ENCODE results near the gene CLASRP. TPM values are rescaled to one million over a fixed set of nuclear protein-coding genes. Genes with fewer than 3 reads are reported as not detected.

CLASRP gene
- total RNA-seq, 2 experiments from 2014 or later: 89.6 to 98.4 TPM

- Mint-ChIP-seq H3K27me3 (no peaks in the 10 kb centered on the region), H3K9me3 (no peaks in the 10 kb centered on the region), H3K4me1 (ENCODE audit: low read depth) (peaks cover 42% of the 10 kb centered on the region), H3K4me3 (peak overlapping the region; percentile 96), H3K36me3 (peaks cover 14% of the 10 kb centered on the region), H3K27ac (peak overlapping the region; percentile 76)
- CTCF ChIA-PET: interaction anchor here (0.7 to 1.3 kb wide), 5 partner anchors 9 to 40 kb away, joined by 3 to 5 read pairs (median 3); partner anchors contain the start of gene CLASRP
- POLR2A ChIA-PET: interaction anchor here (0.6 to 2.5 kb wide), 7 partner anchors 9 to 99 kb away, joined by 3 to 22 read pairs (median 3); partner anchors contain the start of genes PPP1R37 and TRAPPC6A
- intact Hi-C loops (cut with micrococcal nuclease): loop anchor here (1.0 to 5.0 kb wide), 3 partner anchors 13 to 170 kb away; partner anchors contain the start of genes BLOC1S3 and TRAPPC6A
- no peak for DNase-seq
Measured at GRCh38 chr19:45078390-45079062, 39.7 kb downstream of the CLASRP start.

- Mint-ChIP-seq H3K4me1 (ENCODE audit: low read depth) (peaks cover 42% of the 10 kb centered on the region), H3K36me3 (peaks cover 14% of the 10 kb centered on the region), H3K27ac (peak within 1 kb of the TSS; percentile 76), H3K4me3 (peak within 1 kb of the TSS; percentile 96), H3K9me3 (no peaks in the 10 kb centered on the region), H3K27me3 (no peaks in the 10 kb centered on the region)
- intact Hi-C loops (cut with micrococcal nuclease): loop anchor here (1.0 to 5.0 kb wide), 3 partner anchors 12 to 169 kb away; partner anchors contain the start of genes BLOC1S3 and TRAPPC6A
- DNase-seq: peak; percentile 88
- POLR2A ChIA-PET: interaction anchor here (0.8 to 2.5 kb wide), 8 partner anchors 8 to 98 kb away, joined by 3 to 22 read pairs (median 4); partner anchors contain the start of genes CLASRP, PPP1R37 and TRAPPC6A
- CTCF ChIA-PET: interaction anchor here (0.7 to 1.3 kb wide), 7 partner anchors 8 to 91 kb away, joined by 3 to 6 read pairs (median 3); partner anchors contain the start of gene CLASRP
Measured at GRCh38 chr19:45079063-45079910, 40.4 kb downstream of the CLASRP start, which contains the start of gene GEMIN7. Gene GEMIN7 (plus strand): TSS chr19:45079260. CDS start chr19:45090115, 10,855 bp downstream.

GRCh38 chr19:45079911-45080370 is 41.1 kb downstream of the CLASRP start:
- POLR2A ChIA-PET: interaction anchor here (0.8 to 2.5 kb wide), 4 partner anchors 12 to 98 kb away, joined by 3 to 22 read pairs (median 4); partner anchors contain the start of genes CLASRP, PPP1R37 and TRAPPC6A
- H3K27ac Mint-ChIP-seq: peak overlapping the region; percentile 76
- intact Hi-C loops (cut with micrococcal nuclease): loop anchor here (1.0 to 5.0 kb wide), 4 partner anchors 11 to 168 kb away; partner anchors contain the start of genes BLOC1S3 and TRAPPC6A

GRCh38 chr19:45082170-45082569 is 43.3 kb downstream of the CLASRP start:
- peak overlapping the region; percentile 1 for H3K4me3 Mint-ChIP-seq

More at GRCh38 chr19:45079911-45080370, 41.1 kb downstream of the CLASRP start:
- Mint-ChIP-seq H3K4me3 (peak overlapping the region; percentile 96), H3K9me3 (no peaks in the 10 kb centered on the region), H3K27me3 (no peaks in the 10 kb centered on the region), H3K36me3 (peaks cover 14% of the 10 kb centered on the region), H3K4me1 (ENCODE audit: low read depth) (peaks cover 38% of the 10 kb centered on the region)
- no peak for DNase-seq
- CTCF ChIA-PET: interaction anchor here (1.0 to 1.3 kb wide), 2 partner anchors 20 to 91 kb away, joined by 4 to 6 read pairs; no protein-coding TSS in a partner anchor

GRCh38 chr19:45086480-45086879 is 47.6 kb downstream of the CLASRP start:
- intact Hi-C loops (cut with micrococcal nuclease): no loop called here
- Mint-ChIP-seq H3K27ac (peak overlapping the region; percentile 24), H3K4me1 (ENCODE audit: low read depth) (peaks cover 28% of the 10 kb centered on the region), H3K36me3 (peaks cover 29% of the 10 kb centered on the region), H3K27me3 (no peaks in the 10 kb centered on the region), H3K4me3 (no peak overlapping the region), H3K9me3 (no peaks in the 10 kb centered on the region)
- ChIA-PET POLR2A (no interaction called here), CTCF (no interaction called here)
- no peak for DNase-seq

More at GRCh38 chr19:45082170-45082569, 43.3 kb downstream of the CLASRP start:
- no peak for DNase-seq
- H3K36me3 Mint-ChIP-seq: peaks cover 19% of the 10 kb centered on the region
- peaks cover 38% of the 10 kb centered on the region for H3K4me1 Mint-ChIP-seq (ENCODE audit: low read depth)
- intact Hi-C loops (cut with micrococcal nuclease): no loop called here
- no peaks in the 10 kb centered on the region for H3K27me3 Mint-ChIP-seq
- H3K27ac Mint-ChIP-seq: no peak overlapping the region
- ChIA-PET CTCF (no interaction called here), POLR2A (no interaction called here)
- H3K9me3 Mint-ChIP-seq: no peaks in the 10 kb centered on the region

- Mint-ChIP-seq H3K36me3 (peaks cover 24% of the 10 kb centered on the region), H3K27me3 (no peaks in the 10 kb centered on the region), H3K27ac (peak overlapping the region; percentile 84), H3K4me3 (no peak overlapping the region), H3K9me3 (no peaks in the 10 kb centered on the region), H3K4me1 (ENCODE audit: low read depth) (peaks cover 21% of the 10 kb centered on the region)
- POLR2A ChIA-PET: interaction anchor here (0.7 to 2.3 kb wide), 2 partner anchors 8 to 91 kb away, joined by 3 to 7 read pairs; partner anchors contain the start of genes BLOC1S3, GEMIN7 and TRAPPC6A
- intact Hi-C loops (cut with micrococcal nuclease): no loop called here
- peak; percentile 68 for DNase-seq
- CTCF ChIA-PET: interaction anchor here (0.7 kb wide), 1 partner anchor 9 kb away, joined by 5 read pairs; the partner anchor contains the start of gene GEMIN7
Measured at GRCh38 chr19:45087531-45087930, 48.7 kb downstream of the CLASRP start.

GRCh38 chr19:45090034-45090433 is 51.2 kb downstream of the CLASRP start:
- peaks cover 39% of the 10 kb centered on the region for H3K4me1 Mint-ChIP-seq (ENCODE audit: low read depth)
- H3K36me3 Mint-ChIP-seq: peaks cover 24% of the 10 kb centered on the region

GRCh38 chr19:45090606-45091005 is 51.8 kb downstream of the CLASRP start:
- ChIA-PET CTCF (no interaction called here), POLR2A (interaction anchor here (1.1 to 2.6 kb wide), 2 partner anchors 12 to 14 kb away, joined by 3 to 9 read pairs; partner anchors contain the start of gene ZNF296)
- Mint-ChIP-seq H3K36me3 (peaks cover 20% of the 10 kb centered on the region), H3K27ac (no peak overlapping the region), H3K4me1 (ENCODE audit: low read depth) (peaks cover 39% of the 10 kb centered on the region), H3K9me3 (no peaks in the 10 kb centered on the region), H3K4me3 (no peak overlapping the region), H3K27me3 (no peaks in the 10 kb centered on the region)
- intact Hi-C loops (cut with micrococcal nuclease): loop anchor here (1.0 to 5.0 kb wide), 2 partner anchors 11 to 133 kb away; partner anchors contain the start of genes CLPTM1 and GEMIN7
- no peak for DNase-seq

More at GRCh38 chr19:45090034-45090433, 51.2 kb downstream of the CLASRP start:
- Mint-ChIP-seq H3K9me3 (no peaks in the 10 kb centered on the region), H3K27me3 (no peaks in the 10 kb centered on the region), H3K27ac (no peak overlapping the region), H3K4me3 (no peak overlapping the region)
- ChIA-PET CTCF (interaction anchor here (1.5 kb wide), 1 partner anchor 36 kb away, joined by 7 read pairs; no protein-coding TSS in a partner anchor), POLR2A (interaction anchor here (0.7 to 1.1 kb wide), 2 partner anchors 12 to 218 kb away, joined by 3 read pairs; no protein-coding TSS in a partner anchor)
- no peak for DNase-seq
- intact Hi-C loops (cut with micrococcal nuclease): loop anchor here (5.0 kb wide), 1 partner anchor 133 kb away; the partner anchor contains the start of gene CLPTM1

GRCh38 chr19:45091031-45091923 is 52.4 kb downstream of the CLASRP start:
- Mint-ChIP-seq H3K9me3 (no peaks in the 10 kb centered on the region), H3K4me1 (ENCODE audit: low read depth) (peaks cover 45% of the 10 kb centered on the region), H3K36me3 (peaks cover 18% of the 10 kb centered on the region), H3K27me3 (no peaks in the 10 kb centered on the region), H3K4me3 (peak overlapping the region; percentile 86), H3K27ac (peak overlapping the region; percentile 97)
- ChIA-PET CTCF (interaction anchor here (0.8 to 2.9 kb wide), 6 partner anchors 12 to 157 kb away, joined by 3 to 20 read pairs (median 4); no protein-coding TSS in a partner anchor), POLR2A (interaction anchor here (1.1 to 2.9 kb wide), 8 partner anchors 12 to 159 kb away, joined by 3 to 22 read pairs (median 8); partner anchors contain the start of genes BLOC1S3, CLASRP, GEMIN7 and TRAPPC6A)
- intact Hi-C loops (cut with micrococcal nuclease): loop anchor here (1.0 to 5.0 kb wide), 2 partner anchors 12 to 134 kb away; partner anchors contain the start of genes CLPTM1 and GEMIN7
- DNase-seq: peak; percentile 98

Data from activated CD4-positive, alpha-beta memory T cell treated with anti-CD3 and anti-CD28 coated beads for 36 hours (primary cell).